NCI-H2171 (cell line): ENCODE data around the gene KRTAP4-3.
"Not testable (repeated sequence)": the region's sequence is repeated elsewhere in the genome, so short reads cannot be mapped to it uniquely, and the experiment has no call there.

Experiments
- DNase-seq: peaks from one replicate; lab custom pipeline; 2025; lab: John Stamatoyannopoulos, UW

Gene KRTAP4-3

DNA sequence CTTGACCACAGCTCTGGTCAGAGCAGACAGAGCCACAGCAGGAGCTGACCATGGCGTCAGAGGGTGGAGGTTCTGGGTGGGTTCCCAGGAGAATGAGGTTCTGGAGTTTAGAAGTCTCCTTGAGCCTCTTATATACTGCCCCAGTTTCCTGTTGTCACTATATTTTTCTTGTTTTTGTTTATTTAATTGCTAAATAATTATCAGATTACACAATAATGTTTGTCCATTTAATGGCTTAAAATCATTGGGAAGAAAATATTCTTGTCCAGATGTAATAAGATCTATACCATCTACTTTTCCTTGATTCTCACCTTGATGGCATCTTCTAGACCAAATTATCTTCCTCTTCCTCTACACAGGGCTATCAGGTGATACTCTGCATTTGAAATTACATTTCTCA is at the start of gene KRTAP4-3:
Gene KRTAP4-3, minus strand, starts transcription at position 101 of the 400 bp plus-strand sequence. Its CDS starts 49 bp downstream, at position 52.
- DNase-seq = no peak

DNA sequence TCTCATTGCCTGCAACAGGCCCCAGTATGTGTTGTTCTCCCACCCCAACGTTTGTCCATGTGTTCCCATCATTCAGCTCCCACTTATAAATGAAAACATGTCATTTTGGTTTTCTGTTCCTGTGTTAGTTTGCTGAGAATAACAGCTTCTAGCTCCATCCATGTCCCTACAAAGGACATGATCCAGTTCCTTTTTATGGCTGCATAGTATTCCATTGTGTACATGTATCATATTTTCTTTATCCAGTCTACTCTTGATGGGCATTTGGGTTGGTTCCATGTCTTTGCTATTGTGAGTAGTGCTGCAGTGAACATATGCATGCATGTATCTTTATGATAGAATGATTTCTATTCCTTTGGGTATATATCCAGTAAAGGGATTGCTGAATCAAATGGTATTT is 47.7 kb upstream of the KRTAP4-3 start:
- no peak for DNase-seq

- DNase-seq = no peak
Measured at GRCh38 chr17:41212524-41213169, 44.6 kb upstream of the KRTAP4-3 start.

GRCh38 chr17:41211845-41212466 is 43.9 kb upstream of the KRTAP4-3 start:
- DNase-seq = no peak

DNA sequence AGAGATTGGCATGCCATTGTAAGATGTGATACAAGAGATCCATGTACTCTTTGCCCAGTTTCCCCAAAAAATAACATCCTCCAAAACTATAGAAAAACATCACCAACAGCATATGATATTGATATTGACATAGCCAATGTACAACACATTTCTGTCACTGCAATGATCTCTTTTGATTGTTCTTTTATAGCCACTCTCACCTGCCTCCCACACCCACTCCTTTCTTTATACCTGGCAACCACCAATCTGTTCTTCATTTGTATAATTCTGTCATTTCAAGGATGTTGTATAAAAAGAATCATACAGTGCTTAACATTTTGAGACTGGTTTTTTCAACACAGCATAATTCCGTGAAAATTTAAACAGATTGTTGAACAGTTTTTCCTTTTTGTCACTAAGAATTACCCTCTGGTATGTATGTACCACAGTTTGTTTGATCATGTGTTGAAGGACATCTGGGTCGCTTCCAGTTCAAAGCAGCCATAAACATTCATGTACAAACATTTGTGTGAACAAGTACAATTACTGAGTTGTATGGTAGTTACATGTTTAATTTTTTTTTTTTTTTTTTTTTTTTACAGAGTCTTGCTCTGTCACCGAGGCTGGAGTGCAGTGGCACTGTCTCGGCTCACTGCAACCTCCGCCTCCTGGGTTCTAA is 31.5 kb upstream of the KRTAP4-3 start:
- no peak for DNase-seq

DNA sequence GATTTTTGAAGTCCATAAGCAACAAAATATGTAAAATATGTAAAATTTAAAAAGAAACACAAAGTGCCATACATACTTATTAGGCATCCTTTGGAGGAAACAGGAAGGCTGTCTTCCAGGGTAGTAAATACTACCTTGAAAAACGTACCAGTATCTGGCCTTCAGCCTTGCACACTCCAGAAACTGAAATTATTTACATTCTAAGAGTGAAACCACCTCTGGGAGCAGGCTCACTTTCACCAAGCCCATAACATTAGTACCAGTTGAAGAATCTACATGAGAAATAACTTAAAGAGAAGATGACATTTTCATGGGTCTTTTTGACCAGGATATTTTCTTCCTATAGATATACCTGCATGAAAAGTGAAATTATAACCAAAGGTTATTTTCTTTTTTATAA is 28.0 kb upstream of the KRTAP4-3 start:
- DNase-seq = no peak

GRCh38 chr17:41190328-41190727 is 22.3 kb upstream of the KRTAP4-3 start:
- no peak for DNase-seq

DNA sequence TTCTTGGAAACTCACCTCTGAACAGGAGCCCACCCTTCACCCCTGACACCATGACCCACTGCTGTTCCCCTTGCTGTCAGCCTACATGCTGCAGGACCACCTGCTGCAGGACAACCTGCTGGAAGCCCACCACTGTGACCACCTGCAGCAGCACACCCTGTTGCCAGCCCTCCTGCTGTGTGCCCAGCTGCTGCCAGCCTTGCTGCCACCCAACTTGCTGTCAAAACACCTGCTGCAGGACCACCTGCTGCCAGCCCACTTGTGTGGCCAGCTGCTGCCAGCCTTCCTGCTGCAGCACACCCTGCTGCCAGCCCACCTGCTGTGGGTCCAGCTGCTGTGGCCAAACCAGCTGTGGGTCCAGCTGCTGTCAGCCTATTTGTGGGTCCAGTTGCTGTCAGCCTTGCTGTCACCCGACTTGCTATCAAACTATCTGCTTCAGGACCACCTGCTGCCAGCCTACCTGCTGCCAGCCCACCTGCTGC is 21.9 kb upstream of the KRTAP4-3 start, which contains the start of gene KRTAP9-1:
Gene KRTAP9-1, plus strand, starts transcription at position 51 of the 482 bp plus-strand sequence. Its CDS starts 0 bp downstream, at position 51.
- not testable (repeated sequence) for DNase-seq

DNA sequence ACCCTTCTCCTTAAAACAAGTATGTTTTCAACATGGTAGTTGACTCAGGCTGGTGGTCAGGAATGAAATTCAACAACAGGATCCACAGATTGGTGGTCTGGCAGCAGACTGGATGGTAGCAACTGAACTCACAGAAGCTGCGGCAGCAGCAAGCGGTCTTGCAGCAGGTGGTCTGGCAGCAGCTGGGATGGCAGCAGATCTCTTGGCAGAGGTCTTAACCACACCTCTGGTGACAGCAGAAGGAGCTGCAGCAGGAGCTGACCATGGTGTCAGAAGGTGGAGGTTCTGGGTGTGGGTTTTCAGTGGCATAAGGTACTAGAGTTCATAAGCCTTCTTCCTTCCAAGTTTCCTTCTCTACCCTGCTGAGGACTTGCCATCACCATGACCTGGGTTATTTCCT is 18.9 kb upstream of the KRTAP4-3 start:
- no peak for DNase-seq

- no peak for DNase-seq
Measured at GRCh38 chr17:41185001-41185400, 17.0 kb upstream of the KRTAP4-3 start.

- DNase-seq = no peak
Measured at GRCh38 chr17:41184480-41184961, 16.5 kb upstream of the KRTAP4-3 start, which contains the start of gene KRTAP4-1. KRTAP4-1 (minus strand) TSS chr17:41184911; CDS start chr17:41184854, 57 bp downstream.

DNA sequence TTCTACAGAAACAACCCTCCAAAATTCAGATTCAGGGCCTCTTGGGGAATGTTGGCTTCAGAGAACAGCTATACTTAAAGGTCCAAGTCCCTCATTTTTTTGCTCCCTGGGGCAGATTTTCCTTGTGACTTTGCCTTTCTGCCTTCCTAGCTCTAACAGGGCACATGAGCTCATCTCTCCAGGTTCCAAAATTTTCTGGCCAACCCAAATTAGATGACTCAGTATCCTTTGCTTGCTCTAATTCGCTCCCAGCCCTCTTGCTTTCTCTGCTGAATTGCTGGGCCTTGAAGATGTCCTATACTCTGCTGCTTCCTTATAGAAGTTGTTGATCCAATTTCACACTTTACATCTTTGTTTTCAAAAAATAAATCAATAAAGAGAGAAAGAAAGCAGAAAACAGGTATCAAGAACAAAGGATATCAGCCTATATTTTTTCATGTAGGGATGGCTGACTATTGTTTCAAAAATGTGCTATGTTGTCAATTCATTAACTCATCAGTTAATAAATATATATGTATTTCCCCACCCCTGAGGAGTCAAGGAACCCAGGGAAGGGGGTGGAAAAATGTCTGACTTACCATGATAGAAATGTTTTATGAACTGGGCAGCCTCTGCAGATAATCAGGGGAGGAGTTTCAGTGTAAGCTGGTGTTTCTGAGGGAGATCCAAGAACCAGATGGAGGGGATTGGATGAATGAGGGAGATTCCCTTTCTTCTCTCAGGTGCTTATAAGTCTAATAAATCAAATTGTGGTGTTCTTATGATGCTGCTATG is 11.0 kb upstream of the KRTAP4-3 start:
- DNase-seq = no peak

- no peak for DNase-seq
Measured at GRCh38 chr17:41178341-41178740, 10.3 kb upstream of the KRTAP4-3 start.

DNA sequence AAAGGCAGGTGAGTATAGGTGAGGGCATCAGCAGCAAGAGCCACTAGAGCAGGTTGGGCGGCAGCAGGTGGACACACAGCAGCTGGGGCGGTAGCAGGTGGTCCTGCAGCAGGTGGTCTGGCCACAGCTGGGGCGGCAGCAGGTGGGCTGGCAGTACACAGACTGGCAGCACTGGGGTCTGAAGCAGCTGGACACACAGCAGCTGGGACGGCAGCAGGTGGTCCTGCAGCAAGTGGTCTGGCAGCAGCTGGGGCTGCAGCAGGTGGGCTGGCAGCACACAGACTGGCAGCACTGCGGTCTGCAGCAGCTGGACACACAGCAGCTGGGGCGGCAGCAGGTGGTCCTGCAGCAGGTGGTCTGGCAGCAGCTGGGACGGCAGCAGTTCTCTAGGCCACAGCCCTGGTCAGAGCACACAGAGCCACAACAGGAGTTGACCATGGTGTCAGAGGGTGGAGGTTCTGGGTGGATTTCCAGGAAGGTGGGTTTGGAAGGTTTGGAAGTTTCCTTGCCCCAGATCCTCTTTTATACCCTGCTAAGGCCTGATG is 9.8 kb upstream of the KRTAP4-3 start, which contains the start of gene KRTAP4-2:
Gene KRTAP4-2, minus strand, starts transcription at position 495 of the 545 bp plus-strand sequence. Its CDS starts 57 bp downstream, at position 438.
- DNase-seq = no peak

DNA sequence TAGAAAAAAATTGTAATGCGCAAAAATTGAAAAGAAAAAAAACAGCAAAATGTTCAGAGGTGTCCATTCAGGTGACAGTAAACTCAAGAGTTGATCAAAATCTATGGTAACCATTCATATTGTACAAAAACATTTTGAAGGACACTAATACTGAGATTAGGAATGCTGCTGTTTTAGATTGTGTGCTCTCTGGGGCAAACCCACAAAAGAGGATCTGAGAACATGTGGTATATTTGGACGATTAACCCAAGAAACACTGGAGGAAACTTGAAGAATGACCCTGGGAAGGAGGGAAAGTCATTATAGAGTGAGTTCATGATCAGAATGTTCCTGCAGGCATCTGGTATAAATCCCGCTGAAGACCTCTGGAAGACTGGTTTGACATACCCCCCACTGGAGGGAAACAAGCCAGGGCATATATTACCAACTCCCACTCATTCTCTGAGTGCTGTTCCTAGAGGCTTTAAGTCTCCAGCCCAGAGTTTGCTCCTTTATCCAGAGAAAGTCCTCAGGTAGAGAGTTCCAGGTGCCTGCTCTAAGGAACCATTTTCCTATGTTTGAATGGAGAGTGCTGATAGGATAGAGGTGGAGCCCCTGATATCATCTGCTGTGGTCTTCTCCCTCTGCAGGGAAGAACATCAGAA is 8.8 kb upstream of the KRTAP4-3 start:
- no peak for DNase-seq

GRCh38 chr17:41171886-41172285 is 3.9 kb upstream of the KRTAP4-3 start:
- DNase-seq = no peak

DNA sequence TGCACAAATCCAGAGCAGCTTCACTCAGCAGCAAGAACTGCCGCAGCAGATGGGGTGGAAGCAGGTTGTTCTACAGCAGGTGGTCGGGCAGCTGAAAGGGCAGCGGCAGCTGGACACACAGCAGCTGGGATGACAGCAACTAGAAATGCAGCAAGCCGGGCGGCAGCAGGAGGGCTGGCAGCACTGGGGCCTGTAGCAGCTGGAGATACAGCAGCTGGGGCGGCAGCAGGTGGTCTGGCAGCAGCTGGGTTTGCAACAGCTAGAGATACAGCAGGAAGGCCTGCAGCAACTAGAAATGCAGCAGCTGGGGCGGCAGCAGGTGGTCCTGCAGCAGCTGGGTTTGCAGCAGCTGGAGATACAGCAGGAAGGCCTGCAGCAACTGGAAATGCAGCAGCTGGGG is 460 bp downstream of the KRTAP4-3 start:
- no peak for DNase-seq

- DNase-seq = no peak
Measured at GRCh38 chr17:41163828-41164227, 4.2 kb downstream of the KRTAP4-3 start.

DNA sequence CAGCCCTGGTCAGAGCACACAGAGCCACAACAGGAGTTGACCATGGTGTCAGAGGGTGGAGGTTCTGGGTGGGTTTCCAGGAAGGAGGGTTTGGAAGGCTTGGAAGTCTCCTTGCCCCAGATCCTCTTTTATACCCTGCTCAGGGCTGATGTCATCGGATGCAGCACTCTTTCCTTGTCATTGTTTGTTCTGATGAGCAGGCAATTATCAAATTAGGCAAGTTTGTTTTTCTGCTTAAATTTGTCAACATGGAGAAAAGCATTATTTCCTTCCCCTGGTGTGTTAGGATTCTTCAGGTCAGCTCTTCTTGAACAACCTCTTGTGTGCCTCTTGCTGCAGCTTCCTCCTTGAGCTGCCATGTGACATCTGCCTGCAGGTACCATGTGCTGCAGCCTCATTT is 7.4 kb downstream of the KRTAP4-3 start, which contains the start of gene KRTAP4-4:
Gene KRTAP4-4, minus strand, starts transcription at position 101 of the 400 bp plus-strand sequence. Its CDS starts 57 bp downstream, at position 44.
- DNase-seq = no peak

DNA sequence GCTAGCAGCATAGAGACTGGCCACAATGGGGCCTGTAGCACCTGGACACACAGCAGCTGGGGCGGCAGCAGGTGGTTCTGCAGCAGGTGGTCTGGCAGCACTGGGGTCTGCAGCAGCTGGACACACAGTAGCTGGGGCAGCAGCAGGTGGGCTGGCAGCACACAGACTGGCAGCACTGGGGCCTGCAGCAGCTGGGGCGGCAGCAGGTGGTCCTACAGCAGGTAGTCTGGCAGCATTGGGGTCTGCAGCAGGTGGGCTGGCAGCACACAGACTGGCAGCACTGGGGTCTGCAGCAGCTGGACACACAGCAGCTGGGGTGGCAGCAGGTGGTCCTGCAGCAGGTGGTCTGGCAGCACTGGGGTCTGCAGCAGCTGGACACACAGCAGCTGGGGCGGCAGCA is 7.8 kb downstream of the KRTAP4-3 start:
- not testable (repeated sequence) for DNase-seq

GRCh38 chr17:41153856-41154255 is 14.2 kb downstream of the KRTAP4-3 start:
- no peak for DNase-seq
